Measurements from ENCODE around the gene SCAMP1. TPM values are rescaled to one million over a fixed set of nuclear protein-coding genes. Genes with fewer than 3 reads are reported as not detected.

Gene SCAMP1
- total and polyA plus RNA-seq, 2 experiments from 2014 or later: 57.7 to 66.9 TPM

- Histone ChIP-seq H3K27ac (no peak overlapping the region), H3K9me2 (ENCODE audit: insufficient read depth) (no peaks in the 10 kb centered on the region), H3K36me3 (ENCODE audit: low read depth) (no peaks in the 10 kb centered on the region), H3K4me2 (ENCODE audit: unreplicated experiment) (no peak overlapping the region), H3K9me3 (ENCODE audit: low read depth) (no peaks in the 10 kb centered on the region), H3K4me3 (no peak overlapping the region), H3F3A (ENCODE audit: insufficient read depth) (no peaks in the 10 kb centered on the region), H3K79me2 (ENCODE audit: insufficient read depth) (peaks cover 100% of the 10 kb centered on the region), H3K4me1 (ENCODE audit: insufficient read depth) (peaks cover under 1% of the 10 kb centered on the region; the same call in 1 of the 2 replicates), H4K20me1 (ENCODE audit: insufficient read depth) (peaks cover 5% of the 10 kb centered on the region; the same call in 1 of the 2 replicates), H3K9ac (no peak overlapping the region), H2AFZ (no peak overlapping the region), H3K27me3 (replicated peaks; ENCODE audit: insufficient read depth) (no peaks in the 10 kb centered on the region)
- 89 to 90% methylated on average over 6 of the region's 6 CpGs for WGBS, 2 experiments (ENCODE audit: low coverage in 1 of 2, low lambda C conversion rate in 2 of 2, missing lambda C conversion rate in 2 of 2)
- in situ Hi-C loops (cut with MboI): no loop called here
- no peak for TF ChIP-seq EZH2 (IDR thresholded peaks at IDR 0.05; ENCODE audit: insufficient read depth, poor library complexity, severe bottlenecking)
- TF ChIP-seq EZH2phosphoT487 (IDR thresholded peaks at IDR 0.05; ENCODE audit: insufficient read depth, low read depth): no peak
- DNase-seq: no peak
These were observed 7.0 kb downstream of the SCAMP1 start for GRCh38 chr5:78367318-78367991.

GRCh38 chr5:78369680-78370079 is 9.3 kb downstream of the SCAMP1 start:
- Histone ChIP-seq H4K20me1 (ENCODE audit: insufficient read depth) (0 out of 2 replicates have a peak, but pooled peaks cover 4% of the 10 kb centered on the region), H3K9ac (no peak overlapping the region), H3K4me2 (ENCODE audit: unreplicated experiment) (no peak overlapping the region), H2AFZ (no peak overlapping the region), H3K4me1 (ENCODE audit: insufficient read depth) (no peaks in the 10 kb centered on the region), H3K36me3 (ENCODE audit: low read depth) (no peaks in the 10 kb centered on the region), H3K4me3 (no peak overlapping the region), H3K9me3 (ENCODE audit: low read depth) (no peaks in the 10 kb centered on the region), H3K27me3 (replicated peaks; ENCODE audit: insufficient read depth) (no peaks in the 10 kb centered on the region), H3K79me2 (ENCODE audit: insufficient read depth) (peaks cover 100% of the 10 kb centered on the region), H3F3A (ENCODE audit: insufficient read depth) (no peaks in the 10 kb centered on the region), H3K27ac (no peak overlapping the region), H3K9me2 (ENCODE audit: insufficient read depth) (no peaks in the 10 kb centered on the region)
- in situ Hi-C loops (cut with MboI): no loop called here
- TF ChIP-seq EZH2phosphoT487 (IDR thresholded peaks at IDR 0.05; ENCODE audit: insufficient read depth, low read depth): no peak
- TF ChIP-seq EZH2 (IDR thresholded peaks at IDR 0.05; ENCODE audit: insufficient read depth, poor library complexity, severe bottlenecking): no peak
- WGBS, 2 experiments (ENCODE audit: low coverage in 1 of 2, low lambda C conversion rate in 2 of 2, missing lambda C conversion rate in 2 of 2): 93 to 100% methylated on average over 2 of the region's 2 CpGs
- no peak for DNase-seq

GRCh38 chr5:78373231-78373630 is 12.8 kb downstream of the SCAMP1 start:
- H3K27ac ChIP-seq: no peak overlapping the region
- no peak for DNase-seq
- no peak overlapping the region for H3K4me3 ChIP-seq
- in situ Hi-C loops (cut with MboI): no loop called here
- H3K36me3 ChIP-seq (ENCODE audit: low read depth): no peaks in the 10 kb centered on the region
- H3K27me3 ChIP-seq (replicated peaks; ENCODE audit: insufficient read depth): no peaks in the 10 kb centered on the region
- TF ChIP-seq EZH2 (IDR thresholded peaks at IDR 0.05; ENCODE audit: insufficient read depth, poor library complexity, severe bottlenecking): no peak
- WGBS, 2 experiments (ENCODE audit: low coverage in 1 of 2, low lambda C conversion rate in 2 of 2, missing lambda C conversion rate in 2 of 2): 93 to 96% methylated on average over 1 of the region's 1 CpG
- peaks cover 14% of the 10 kb centered on the region for H3K4me1 ChIP-seq (ENCODE audit: insufficient read depth)
- peaks cover 98% of the 10 kb centered on the region for H3K79me2 ChIP-seq (ENCODE audit: insufficient read depth)
- H3F3A ChIP-seq (ENCODE audit: insufficient read depth): peaks cover 4% of the 10 kb centered on the region; the same call in 1 of the 2 replicates
- H2AFZ ChIP-seq: no peak overlapping the region
- H3K4me2 ChIP-seq (ENCODE audit: unreplicated experiment): no peak overlapping the region
- no peaks in the 10 kb centered on the region for H3K9me3 ChIP-seq (ENCODE audit: low read depth)
- peaks cover 16% of the 10 kb centered on the region; the same call in 1 of the 2 replicates for H4K20me1 ChIP-seq (ENCODE audit: insufficient read depth)
- H3K9ac ChIP-seq: no peak overlapping the region
- H3K9me2 ChIP-seq (ENCODE audit: insufficient read depth): no peaks in the 10 kb centered on the region

GRCh38 chr5:78376315-78376714 is 15.9 kb downstream of the SCAMP1 start:
- Histone ChIP-seq H3K36me3 (ENCODE audit: low read depth) (no peaks in the 10 kb centered on the region), H3F3A (ENCODE audit: insufficient read depth) (peaks cover 6% of the 10 kb centered on the region; the same call in 1 of the 2 replicates), H3K27me3 (replicated peaks; ENCODE audit: insufficient read depth) (no peaks in the 10 kb centered on the region), H3K4me1 (ENCODE audit: insufficient read depth) (peaks cover 14% of the 10 kb centered on the region), H3K79me2 (ENCODE audit: insufficient read depth) (peaks cover 89% of the 10 kb centered on the region), H3K27ac (no peak overlapping the region), H3K9ac (no peak overlapping the region; the same call in 1 of the 2 replicates), H3K4me2 (ENCODE audit: unreplicated experiment) (no peak overlapping the region), H3K9me3 (ENCODE audit: low read depth) (no peaks in the 10 kb centered on the region), H3K9me2 (ENCODE audit: insufficient read depth) (no peaks in the 10 kb centered on the region), H3K4me3 (no peak overlapping the region), H2AFZ (no peak overlapping the region), H4K20me1 (ENCODE audit: insufficient read depth) (peaks cover 24% of the 10 kb centered on the region; the same call in 1 of the 2 replicates)
- in situ Hi-C loops (cut with MboI): no loop called here
- 92 to 93% methylated on average over 3 of the region's 3 CpGs for WGBS, 2 experiments (ENCODE audit: low coverage in 1 of 2, low lambda C conversion rate in 2 of 2, missing lambda C conversion rate in 2 of 2)
- no peak for TF ChIP-seq EZH2 (IDR thresholded peaks at IDR 0.05; ENCODE audit: insufficient read depth, poor library complexity, severe bottlenecking)
- TF ChIP-seq EZH2phosphoT487 (IDR thresholded peaks at IDR 0.05; ENCODE audit: insufficient read depth, low read depth): no peak
- no peak for DNase-seq
